GM21423 (cell line): Measurements from ENCODE around the gene TMEM208.

Experiments
- ATAC-seq: cut with Tn5 transposase; IDR thresholded peaks from one replicate; pipeline ENCODE4 v1.9.1; 2021; ENCODE audit warnings: mild to moderate bottlenecking, moderate library complexity; ENCODE audit not compliant: unreplicated experiment

The TMEM208 gene

DNA sequence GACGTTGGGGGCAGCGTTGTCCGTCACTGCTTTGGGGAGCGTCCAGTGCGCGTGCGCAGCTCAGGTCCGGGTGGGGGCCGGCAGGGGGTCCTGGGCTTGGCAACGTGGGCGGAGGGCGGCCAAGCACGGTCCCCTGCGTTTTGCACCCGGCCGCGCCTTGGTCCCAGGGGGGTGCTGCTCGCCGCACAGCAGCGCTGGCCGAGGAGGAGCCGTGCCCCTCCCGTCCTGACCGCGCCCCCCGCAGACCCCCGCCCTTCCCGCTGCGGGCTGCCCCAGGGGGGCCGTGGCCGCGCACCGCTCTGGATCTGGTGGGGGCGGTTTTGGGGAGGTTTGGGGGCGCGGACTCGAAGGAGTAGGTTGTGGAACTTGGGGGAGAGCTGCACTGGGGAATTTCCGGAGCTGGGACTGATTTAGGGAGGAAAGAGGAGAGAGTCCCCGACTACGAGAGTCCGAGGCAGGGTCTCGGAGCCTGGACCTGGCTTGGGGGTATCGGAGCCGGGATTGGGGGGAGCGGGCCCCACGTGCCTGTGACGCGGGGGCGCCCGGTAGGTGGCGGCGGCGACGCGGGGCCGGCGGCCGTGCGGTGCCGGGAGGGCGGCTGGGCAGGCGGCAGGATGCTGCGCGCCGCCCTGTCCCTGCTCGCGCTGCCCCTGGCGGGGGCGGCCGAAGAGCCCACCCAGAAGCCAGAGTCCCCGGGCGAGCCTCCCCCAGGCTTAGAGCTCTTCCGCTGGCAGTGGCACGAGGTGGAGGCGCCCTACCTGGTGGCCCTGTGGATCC is 21.7 kb downstream of the TMEM208 start, which contains the start of gene SLC9A5:
Gene SLC9A5 (plus strand): TSS at position 579 of the 777 bp plus-strand sequence. CDS start 36 bp downstream, at position 615.
- no peak for ATAC-seq

DNA sequence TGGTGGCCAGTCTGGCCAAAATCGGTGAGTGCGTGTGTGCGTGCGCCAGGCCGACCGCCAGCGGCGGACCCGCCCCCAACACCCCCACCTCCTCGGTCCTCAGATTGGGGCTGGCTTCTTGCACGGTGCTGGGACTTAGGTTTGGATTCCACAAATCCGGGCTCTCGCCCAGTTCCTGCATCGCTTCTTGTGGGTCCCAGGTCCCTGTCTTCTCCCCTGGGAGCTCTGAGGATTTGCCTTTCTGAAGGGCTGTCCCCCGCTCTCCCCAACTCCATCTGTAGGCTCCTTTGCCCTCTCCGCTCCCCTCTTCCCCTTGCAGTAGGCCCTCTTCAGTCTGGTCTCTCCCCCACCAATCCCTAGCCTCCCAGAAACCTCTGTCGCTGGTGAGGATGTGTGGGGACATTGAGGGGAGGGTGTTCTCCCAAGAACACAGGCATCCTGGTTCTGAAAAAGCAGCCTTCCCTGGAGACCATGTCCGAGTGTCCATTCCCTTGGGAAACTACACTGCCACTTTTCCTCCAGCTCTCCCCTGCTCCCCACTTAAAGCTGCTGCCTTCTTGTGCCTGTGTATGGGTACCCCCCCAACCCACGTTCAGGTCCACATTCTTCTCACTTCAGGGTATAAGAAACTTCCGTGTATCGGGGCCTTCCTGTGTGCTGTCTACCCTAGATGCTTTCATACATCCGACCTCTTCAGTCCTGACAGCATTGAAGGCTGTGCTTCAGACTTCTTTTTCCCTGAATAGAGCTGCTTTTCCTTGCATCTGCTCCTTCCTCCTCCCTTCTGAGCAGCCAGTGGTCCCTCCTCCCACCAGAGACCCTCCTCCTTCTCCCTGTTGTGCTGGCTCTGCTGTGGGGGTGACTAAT is 22.5 kb downstream of the TMEM208 start:
- no peak for ATAC-seq

DNA sequence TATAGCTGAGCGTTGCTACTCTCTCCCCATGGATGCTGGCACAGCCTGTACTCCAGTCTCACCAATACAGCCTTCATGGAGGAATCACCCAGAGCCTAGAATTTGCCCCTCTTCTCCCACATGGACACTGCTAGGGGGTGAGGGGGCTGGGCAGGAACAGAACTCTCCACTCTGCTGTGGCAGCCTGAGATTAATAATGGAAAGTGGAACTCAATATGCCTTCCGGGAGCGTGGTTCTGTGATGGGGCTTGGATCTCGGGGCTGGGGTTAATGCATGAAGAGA is 23.1 kb downstream of the TMEM208 start:
- ATAC-seq = no peak

DNA sequence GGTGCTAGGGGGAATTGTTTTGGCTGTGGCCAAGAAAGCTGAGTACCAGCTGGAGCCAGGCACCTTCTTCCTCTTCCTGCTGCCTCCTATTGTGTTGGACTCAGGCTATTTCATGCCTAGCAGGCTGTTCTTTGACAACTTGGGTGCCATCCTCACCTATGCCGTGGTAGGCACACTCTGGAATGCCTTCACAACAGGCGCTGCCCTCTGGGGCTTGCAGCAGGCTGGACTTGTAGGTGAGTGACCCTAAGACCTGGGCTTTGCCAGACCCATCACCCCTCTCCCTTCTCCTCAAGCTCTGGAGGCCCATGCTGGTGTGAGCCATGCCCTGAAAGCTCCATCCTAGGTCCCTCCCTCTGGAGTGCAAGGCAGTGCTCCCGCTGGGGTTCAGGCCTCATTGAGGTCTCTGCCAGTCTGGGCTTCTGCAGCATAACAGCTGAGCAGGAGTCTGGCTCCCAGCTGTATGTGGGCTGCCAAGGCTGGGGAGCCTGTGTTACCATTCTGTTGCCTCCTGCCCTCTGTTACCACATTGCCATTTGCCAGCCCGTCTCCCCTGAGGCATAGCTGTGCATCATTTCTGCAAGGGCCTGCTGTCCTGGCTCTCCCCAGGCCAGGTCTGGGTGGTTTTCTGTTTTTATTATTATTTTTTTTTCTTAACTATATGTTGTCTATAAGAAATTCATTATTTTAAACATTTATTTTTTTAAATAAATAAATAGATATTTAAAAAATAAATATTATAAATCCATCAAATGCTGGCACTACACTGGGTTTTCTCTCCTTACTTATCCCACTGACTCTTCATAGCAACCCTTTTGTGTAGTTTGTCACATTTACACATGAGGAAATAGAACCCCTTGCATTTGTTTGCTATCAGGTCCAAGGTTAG is 25.9 kb downstream of the TMEM208 start:
- ATAC-seq = no peak

DNA sequence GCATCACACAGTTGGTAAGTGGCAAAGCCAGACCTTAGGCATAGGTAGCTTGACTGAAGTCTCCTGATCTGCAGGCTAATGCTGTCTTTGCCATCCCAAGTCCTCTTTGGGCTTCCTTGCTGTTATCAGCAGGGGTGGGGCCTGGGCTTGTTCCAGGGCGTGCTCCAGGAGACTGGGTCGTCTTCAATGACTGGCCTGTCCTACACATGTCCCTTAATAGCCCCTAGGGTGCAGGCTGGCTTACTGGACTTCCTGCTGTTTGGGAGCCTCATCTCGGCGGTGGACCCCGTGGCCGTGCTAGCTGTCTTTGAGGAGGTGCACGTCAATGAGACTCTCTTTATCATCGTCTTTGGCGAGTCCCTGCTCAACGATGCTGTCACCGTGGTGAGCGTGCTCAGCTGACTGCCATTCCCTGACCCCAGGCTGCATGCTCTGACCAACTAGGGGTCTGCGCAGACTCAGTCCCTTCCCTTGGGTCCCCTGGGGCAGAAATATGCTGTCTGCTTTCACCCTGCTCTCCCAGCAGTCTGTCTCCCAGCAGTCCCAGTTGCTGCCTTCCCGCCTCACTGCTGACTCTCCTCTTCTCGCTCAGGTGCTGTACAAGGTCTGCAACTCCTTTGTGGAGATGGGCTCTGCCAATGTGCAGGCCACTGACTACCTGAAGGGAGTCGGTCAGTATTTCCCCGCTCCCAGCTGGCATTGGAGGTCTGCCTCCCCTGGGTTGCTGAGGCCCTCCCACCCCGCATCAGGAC is 28.0 kb downstream of the TMEM208 start:
- ATAC-seq = no peak

DNA sequence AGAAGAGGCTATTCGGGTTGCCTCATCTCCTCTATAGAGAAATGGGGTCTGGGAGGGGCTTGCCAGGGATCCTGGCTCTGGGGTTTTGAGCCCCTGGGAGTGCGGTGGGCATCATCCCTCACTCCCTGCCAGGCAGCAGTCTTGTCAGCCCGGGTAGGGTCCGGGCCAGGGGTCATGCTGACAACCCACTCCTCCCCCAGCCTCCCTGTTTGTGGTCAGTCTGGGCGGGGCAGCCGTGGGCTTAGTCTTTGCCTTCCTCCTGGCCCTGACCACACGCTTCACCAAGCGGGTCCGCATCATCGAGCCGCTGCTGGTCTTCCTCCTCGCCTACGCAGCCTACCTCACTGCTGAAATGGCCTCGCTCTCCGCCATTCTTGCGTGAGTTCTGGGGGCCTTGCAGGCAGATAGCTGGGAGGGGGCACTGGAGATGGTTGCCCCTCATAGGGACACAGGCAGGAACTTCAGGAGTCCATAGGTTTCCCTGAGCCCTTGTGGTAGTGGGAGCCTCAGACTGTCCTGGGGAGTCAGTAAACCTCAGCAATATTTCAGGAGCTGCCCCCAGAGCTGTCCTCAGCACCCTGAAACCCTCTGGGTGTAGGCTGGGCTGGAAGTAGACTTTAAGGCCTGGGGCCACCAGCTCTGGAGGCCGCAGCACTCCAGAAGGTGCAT is 28.8 kb downstream of the TMEM208 start:
- ATAC-seq = no peak

DNA sequence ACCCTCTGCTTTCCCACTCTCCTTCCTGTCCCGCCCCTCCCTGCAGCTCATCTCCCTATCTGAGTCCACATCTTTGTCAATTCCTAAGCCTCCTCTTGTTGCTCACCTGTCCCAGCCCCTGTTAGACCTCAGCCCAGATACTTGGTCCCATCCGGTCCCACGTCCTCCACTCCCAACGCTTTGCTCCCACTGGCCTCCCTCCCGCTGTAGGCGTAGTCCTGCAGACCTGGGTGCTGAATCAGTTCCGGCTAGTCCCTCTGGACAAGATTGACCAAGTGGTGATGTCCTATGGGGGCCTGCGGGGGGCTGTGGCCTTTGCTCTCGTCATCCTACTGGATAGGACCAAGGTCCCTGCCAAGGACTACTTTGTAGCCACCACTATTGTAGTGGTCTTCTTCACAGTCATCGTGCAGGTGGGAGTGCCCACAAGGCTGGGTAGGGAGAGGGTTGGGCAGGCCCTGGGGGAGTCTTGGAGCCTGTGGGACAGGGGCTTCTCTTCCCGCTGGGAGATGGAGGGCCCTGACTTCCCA is 29.8 kb downstream of the TMEM208 start:
- ATAC-seq = no peak

DNA sequence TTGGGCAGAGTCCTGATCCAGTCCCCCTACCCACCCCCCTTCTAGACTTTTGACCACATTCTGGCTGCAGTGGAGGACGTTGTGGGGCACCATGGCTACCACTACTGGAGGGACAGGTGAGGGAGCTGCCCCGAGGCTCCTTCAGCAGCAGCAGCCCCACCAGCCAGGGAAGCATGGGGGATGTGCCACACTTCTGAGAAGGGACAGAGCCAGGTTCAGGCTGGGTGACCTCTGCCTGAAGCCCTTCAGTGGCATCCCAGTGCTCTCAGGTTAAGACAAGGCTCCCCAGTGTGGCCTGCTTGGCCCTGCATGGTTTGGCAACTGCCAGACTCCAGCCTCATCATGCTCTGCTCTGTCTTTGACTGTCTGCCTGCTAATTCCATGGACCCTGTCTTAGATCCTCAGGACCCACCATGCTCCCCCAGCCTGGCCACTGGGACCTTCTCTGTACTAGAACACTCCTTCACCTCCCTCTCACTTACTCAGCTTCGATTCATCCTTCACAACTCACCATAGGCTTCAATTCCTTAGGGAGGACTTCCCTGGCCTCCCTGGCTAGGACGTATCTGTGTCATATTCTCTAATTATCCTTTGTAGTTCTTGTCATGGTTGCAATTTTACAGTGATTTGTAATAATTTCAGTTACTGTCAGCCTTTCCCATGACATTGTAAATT is 30.7 kb downstream of the TMEM208 start:
- ATAC-seq = no peak

DNA sequence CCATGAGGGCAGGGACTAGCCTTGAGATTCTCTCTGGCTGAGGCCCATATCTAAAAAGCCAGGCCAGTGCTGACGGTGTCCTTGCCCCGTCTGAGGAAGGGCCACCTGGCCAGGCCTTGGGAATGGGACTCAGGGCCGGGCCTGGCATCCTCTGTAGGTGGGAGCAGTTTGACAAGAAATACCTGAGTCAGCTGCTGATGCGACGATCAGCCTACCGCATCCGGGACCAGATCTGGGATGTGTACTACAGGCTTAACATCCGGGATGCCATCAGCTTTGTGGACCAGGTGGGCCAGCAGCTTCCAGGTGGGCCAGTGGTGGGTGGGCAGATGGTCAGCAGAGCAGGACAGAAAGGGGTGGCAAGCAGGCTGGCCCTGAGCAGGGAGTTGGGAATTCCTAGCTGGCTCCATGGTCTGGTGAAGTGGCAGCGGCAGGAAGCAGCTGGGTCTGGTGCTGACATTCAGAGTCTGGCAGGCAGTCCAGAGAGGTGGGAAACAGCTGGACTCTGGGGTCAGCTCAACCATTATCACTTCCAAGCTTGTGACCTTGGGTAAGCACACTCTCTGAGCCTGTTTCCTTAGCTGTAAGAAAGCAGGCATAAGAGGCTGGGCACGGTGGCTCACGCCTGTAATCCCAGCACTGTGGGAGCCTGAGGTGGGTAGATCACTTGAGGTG is 31.4 kb downstream of the TMEM208 start:
- ATAC-seq = no peak

DNA sequence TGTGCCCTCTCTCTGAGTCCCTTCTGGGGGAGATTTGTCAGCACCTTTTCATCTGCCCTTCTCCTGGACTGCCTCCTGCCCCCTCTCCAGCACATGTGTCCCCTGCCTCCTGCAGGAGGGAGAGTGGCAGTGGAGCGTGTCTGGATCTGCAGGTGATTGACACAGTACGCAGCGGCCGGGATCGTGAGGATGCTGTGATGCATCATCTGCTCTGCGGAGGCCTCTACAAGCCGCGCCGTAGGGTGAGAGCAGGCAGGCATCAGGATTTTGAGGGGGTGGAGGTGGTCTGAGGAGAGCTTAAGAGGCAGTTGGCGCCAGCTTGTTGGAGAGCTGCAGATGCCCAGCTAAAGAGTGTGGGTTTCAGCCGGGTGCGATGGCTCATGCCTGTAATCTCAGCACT is 32.8 kb downstream of the TMEM208 start:
- ATAC-seq = no peak

DNA sequence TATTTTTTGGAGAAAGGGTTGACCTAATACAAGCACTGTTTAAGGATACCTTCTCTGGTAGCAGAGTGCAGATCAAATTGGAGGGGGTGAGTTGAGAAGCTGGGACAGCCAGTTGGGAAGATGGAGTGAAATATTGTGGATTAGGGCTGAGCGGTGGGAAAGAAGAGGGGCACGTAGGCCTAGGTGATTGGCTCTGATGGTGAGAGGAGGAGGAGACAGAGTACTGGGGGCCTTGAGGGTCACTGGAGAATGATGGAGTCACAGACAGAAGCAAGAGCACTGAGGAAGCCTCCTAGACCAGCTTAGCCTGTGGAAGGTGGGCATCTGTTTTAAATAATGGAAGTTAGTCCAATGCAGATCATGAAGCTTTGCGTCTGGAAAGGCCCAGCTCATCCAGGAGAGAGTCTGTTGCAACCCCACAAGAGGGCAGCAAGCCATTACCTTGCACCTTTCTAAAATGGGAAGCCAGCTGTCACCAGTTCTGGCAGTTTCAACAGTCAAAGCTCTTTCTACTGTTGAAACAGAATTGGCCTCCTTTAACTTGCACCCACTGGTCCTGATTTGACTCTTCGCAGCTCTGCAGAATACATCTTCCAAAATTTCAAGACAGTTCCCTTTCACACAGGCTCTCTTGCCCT is 33.6 kb downstream of the TMEM208 start:
- ATAC-seq = peak; percentile 49

DNA sequence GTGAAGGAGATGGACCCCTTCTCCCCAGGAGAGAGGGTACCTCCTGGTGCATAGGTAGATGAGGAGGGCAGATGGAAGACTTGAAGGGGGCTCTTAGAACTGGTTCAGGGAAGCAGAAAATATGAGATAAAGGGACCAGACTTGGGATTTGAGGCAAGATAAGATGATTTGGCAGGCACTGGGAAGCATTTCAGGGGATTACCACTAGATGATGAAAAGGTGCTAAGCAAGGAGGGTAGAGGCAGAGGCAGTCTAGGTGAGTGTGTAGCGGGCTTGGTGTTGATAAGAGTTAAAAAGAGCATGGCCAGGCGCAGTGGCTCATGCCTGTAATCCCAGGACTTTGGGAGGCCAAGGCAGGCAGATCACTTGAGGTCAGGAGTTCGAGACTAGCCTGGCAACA is 36.3 kb downstream of the TMEM208 start:
- no peak for ATAC-seq

DNA sequence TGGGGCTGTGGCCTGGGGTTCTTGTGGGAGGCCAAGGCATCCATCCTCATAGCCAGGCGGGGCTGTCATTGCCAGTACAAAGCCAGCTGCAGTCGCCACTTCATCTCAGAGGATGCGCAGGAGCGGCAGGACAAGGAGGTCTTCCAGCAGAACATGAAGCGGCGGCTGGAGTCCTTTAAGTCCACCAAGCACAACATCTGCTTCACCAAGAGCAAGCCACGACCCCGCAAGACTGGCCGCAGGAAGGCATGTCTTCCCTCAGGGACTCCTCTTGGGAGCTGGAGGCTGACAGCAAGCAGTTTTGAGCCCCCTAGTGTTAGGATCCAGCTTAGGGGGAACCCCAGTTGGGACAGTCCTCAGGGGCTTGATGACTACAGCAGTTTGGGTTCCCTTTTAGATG is 37.3 kb downstream of the TMEM208 start:
- no peak for ATAC-seq

DNA sequence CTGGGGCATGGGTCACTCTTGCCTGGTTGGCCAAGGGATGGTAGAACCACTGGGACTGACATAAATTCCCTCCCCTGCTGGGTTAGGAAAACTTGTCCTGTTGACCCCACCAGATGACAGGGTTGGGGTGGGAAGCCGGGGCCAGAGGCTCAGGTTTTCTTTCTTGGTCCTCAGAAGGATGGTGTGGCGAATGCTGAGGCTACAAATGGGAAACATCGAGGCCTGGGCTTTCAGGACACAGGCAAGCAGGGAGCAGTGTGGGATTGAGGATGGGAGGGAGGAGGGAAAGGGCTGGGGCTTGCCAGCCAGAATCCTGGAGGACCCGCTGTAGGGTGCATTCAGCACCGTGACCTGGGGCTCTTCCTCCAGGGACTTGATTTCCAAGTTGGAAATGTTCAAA is 37.9 kb downstream of the TMEM208 start:
- no peak for ATAC-seq

DNA sequence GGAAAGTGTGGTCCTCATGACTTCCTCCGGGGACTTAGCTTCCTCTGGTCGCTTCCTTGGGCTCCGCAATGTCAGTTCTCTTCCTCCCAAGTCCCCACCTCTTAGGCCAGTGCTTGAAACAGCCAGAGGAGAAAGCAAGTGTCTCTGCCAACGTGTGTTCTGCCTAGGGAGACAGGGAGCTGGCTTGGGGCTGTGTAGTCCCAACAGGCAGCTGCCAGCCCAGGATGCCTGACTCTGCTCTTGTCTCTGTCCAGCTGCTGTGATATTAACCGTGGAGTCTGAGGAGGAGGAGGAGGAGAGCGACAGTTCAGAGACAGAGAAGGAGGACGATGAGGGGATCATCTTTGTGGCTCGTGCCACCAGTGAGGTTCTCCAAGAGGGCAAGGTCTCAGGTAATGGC is 38.9 kb downstream of the TMEM208 start:
- ATAC-seq = no peak

DNA sequence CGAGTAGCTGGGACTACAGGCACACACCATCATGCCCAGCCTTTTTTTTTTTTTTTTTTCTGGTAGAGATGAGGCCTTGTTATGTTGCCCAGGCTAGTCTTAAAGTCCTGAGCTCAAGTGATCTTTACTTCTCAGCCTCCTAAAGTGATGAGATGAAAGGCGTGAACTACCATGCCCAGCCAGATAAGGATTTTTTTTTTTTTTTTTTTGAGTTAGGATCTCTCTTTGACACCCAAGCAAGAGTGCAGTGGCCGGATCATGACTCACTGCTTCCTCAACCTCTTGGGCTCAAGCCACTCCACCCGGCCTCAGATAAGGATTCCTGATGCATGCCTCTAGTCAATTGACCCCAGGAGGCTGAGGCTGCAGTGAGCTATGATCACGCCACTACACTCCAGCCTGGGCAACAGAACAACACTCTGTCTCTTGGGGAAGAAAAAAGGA is 41.2 kb downstream of the TMEM208 start:
- no peak for ATAC-seq

DNA sequence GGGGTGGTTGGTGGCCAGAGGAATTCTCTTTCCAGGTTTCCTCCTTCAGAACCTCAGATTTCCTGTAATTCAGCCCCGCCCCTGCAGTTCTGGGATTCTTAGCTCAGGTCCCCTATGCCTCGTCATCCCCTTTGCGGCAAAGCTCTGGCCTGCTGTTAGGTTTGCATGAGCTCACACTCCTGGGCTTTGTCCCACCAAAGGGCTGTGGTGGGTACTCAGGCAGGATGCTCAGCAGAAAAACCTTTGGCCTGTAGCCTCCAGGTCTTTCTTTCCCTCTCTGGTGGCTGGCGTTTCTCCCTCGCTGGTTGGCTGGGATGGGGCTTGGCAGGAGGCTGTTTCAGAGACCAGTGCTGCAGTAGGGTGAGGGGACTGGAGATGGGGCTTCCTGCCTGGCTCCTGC is 42.8 kb downstream of the TMEM208 start:
- ATAC-seq = no peak

DNA sequence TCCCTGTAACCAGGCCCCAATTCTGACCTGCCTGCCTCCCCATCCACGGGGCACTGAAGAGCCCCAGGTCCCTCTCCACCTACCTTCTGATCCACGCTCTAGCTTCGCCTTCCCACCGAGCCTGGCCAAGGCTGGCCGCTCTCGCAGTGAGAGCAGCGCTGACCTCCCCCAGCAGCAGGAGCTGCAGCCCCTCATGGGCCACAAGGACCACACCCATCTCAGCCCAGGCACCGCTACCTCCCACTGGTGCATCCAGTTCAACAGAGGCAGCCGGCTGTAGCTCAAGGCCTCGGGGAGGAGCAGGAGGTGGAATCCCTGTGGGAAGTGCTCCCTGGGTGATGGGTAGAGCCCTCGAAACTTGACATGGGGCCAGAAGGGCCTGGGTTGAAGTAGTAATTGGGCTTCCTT is 44.0 kb downstream of the TMEM208 start:
- no peak for ATAC-seq
